Activated naive CD4-positive, alpha-beta T cell treated with anti-CD3 and anti-CD28 coated beads for 36 hours (primary cell): ENCODE results near the gene NUFIP2. TPM values are rescaled to one million over a fixed set of nuclear protein-coding genes. Genes with fewer than 3 reads are reported as not detected.
"Not testable (repeated sequence)": the region's sequence is repeated elsewhere in the genome, so short reads cannot be mapped to it uniquely, and the experiment has no call there.

Experiments used
- CTCF ChIA-PET: fragments of 350-600 bp; sonication (Branson Sonifier 250); formaldehyde crosslinking; loops from one replicate; lab custom pipeline; 2021; ENCODE audit warnings: antibody characterized with exemption; lab: Charles Lee
- DNase-seq: peaks from one replicate; pipeline ENCODE4 v3.0.0-alpha.2; 2020
- H3K27ac Mint-ChIP-seq: one replicate; pipeline ENCODE4 v1.8.0; 2021; ENCODE audit warnings: mild to moderate bottlenecking, mixed read lengths
- H3K27me3 Mint-ChIP-seq: one replicate; pipeline ENCODE4 v1.8.0; 2021; ENCODE audit warnings: low read depth, mixed read lengths
- H3K36me3 Mint-ChIP-seq: one replicate; pipeline ENCODE4 v1.8.0; 2021; ENCODE audit warnings: low read depth, mixed read lengths
- H3K4me1 Mint-ChIP-seq: one replicate; pipeline ENCODE4 v1.8.0; 2021; ENCODE audit warnings: low read depth, mixed read lengths
- H3K4me3 Mint-ChIP-seq: one replicate; pipeline ENCODE4 v1.8.0; 2021; ENCODE audit warnings: mild to moderate bottlenecking, moderate library complexity, mixed read lengths
- H3K9me3 Mint-ChIP-seq: one replicate; pipeline ENCODE4 v1.8.0; 2021; ENCODE audit warnings: mixed read lengths
- intact Hi-C: fragments of 100-400 bp; cut with micrococcal nuclease; formaldehyde crosslinking; loops from one replicate; pipeline ENCODE4 v1.15.1; 2023
- total RNA-seq, 2 experiments: library from RNA; stranded (reverse); gene quantifications; one replicate each; pipeline ENCODE4 v1.2.3, GENCODE V29; 2021

Gene NUFIP2
- total RNA-seq, 2 experiments from 2014 or later: 51.0 to 57.8 TPM

DNA sequence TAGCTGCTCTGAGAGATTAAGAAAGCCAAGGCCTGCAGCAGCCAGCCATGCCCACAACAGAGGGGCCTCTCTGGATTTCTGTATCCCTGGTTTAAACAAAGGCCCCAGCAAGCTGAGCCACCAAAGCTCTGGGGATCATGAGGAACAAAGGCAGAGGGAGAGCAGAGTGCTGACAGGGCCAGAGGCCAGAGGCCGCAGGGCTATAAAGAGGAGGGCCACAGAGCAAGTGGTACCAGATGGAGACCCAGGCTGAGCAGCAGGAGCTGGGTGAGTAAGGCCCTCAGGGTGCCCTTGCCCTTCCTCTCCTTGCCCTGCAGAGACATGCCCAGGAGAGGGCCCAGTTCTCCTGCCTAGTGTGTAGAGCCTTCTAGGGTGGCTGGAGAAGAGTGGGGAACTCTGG, 47.3 kb downstream of the NUFIP2 start, which contains the start of gene CRYBA1:
CRYBA1 (plus strand) TSS at position 232 of the 400 bp plus-strand sequence; CDS start at position 237, 5 bp downstream.
- Mint-ChIP-seq H3K4me3 (no peak within 1 kb of the TSS), H3K27ac (no peak within 1 kb of the TSS), H3K27me3 (no peaks in the 10 kb centered on the region), H3K9me3 (no peaks in the 10 kb centered on the region), H3K4me1 (peaks cover under 1% of the 10 kb centered on the region), H3K36me3 (no peaks in the 10 kb centered on the region)
- DNase-seq: no peak
- CTCF ChIA-PET: interaction anchor here (0.6 kb wide), 1 partner anchor 10 kb away, joined by 3 read pairs; no protein-coding TSS in a partner anchor
- intact Hi-C loops: no loop called here

DNA sequence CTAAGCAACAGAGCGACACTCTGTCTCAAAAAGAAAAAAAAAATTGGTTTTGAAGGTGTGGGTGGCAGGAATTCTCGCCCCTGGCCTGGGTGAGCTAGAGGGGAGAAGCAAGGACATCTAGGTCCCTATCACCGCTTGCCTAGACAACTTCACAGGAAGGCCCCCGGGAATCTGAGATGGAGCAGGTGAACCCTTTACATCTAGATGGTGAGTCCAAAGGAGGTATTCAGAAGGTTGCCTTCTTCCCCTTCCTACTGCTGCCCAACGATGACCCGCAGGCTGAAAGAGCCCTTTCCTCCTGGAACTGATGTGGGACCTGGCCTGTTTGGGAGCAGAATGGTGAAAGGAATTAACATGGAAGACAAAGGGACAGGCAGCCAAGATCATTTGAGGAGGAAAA, 48.5 kb downstream of the NUFIP2 start:
- H3K4me3 Mint-ChIP-seq: no peak overlapping the region
- CTCF ChIA-PET: no interaction called here

DNA sequence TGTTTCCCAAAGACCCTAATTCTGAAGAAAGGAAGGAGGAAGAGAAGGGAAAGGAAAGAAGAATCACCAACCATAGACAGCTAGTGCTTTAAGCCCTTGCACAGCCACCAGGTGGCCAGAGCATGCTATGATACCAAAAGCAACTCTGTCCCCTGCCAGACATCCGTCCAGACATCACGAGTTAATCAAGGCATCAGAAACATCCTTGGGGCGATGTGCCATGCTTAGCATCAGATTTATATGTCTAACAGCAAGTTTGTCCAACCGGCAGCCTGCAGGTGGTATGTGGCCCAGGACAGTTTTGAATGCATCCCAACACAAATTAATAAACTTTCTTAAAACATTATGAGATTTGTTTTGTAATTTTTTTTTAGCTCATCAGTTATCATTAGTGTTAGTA, 50.2 kb downstream of the NUFIP2 start:
- peaks cover 14% of the 10 kb centered on the region for H3K4me1 Mint-ChIP-seq
- H3K27ac Mint-ChIP-seq: no peak overlapping the region
- H3K4me3 Mint-ChIP-seq: no peak overlapping the region
- CTCF ChIA-PET: interaction anchor here (0.6 to 2.1 kb wide), 2 partner anchors 13 to 111 kb away, joined by 3 to 11 read pairs; no protein-coding TSS in a partner anchor
- DNase-seq: peak; percentile 22
- intact Hi-C loops: no loop called here
- H3K36me3 Mint-ChIP-seq: no peaks in the 10 kb centered on the region
- H3K27me3 Mint-ChIP-seq: no peaks in the 10 kb centered on the region
- H3K9me3 Mint-ChIP-seq: no peaks in the 10 kb centered on the region

More for the DNA sequence above, 48.5 kb downstream of the NUFIP2 start:
- Mint-ChIP-seq H3K27ac (no peak overlapping the region), H3K4me1 (peaks cover 12% of the 10 kb centered on the region), H3K27me3 (no peaks in the 10 kb centered on the region), H3K9me3 (no peaks in the 10 kb centered on the region), H3K36me3 (no peaks in the 10 kb centered on the region)
- no peak for DNase-seq
- intact Hi-C loops: no loop called here

DNA sequence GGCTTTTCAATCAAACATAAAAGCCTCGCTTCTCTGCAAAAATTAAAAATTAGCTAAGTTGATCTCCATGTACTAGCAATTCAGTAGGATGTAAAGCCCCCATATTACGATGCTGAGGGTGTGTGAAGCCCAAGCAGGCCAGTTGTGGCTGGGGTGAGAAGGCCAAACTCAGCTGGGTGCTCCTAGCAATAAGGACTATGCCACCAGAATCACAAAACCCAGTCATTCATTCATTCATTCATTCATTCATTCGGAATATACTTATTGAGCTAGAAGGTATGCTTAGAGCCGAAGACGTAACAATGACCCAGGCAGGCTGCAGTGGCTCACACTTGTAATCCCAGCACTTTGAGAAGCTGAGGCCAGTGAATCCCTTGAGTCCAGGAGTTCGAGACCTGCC, 51.2 kb downstream of the NUFIP2 start:
- no peak overlapping the region for H3K4me3 Mint-ChIP-seq
- no peak overlapping the region for H3K27ac Mint-ChIP-seq
- no peaks in the 10 kb centered on the region for H3K36me3 Mint-ChIP-seq
- H3K27me3 Mint-ChIP-seq: no peaks in the 10 kb centered on the region
- CTCF ChIA-PET: interaction anchor here (0.7 to 2.1 kb wide), 5 partner anchors 9 to 119 kb away, joined by 3 to 11 read pairs (median 3); no protein-coding TSS in a partner anchor
- H3K4me1 Mint-ChIP-seq: peaks cover 14% of the 10 kb centered on the region
- H3K9me3 Mint-ChIP-seq: no peaks in the 10 kb centered on the region
- intact Hi-C loops: no loop called here
- DNase-seq: no peak

DNA sequence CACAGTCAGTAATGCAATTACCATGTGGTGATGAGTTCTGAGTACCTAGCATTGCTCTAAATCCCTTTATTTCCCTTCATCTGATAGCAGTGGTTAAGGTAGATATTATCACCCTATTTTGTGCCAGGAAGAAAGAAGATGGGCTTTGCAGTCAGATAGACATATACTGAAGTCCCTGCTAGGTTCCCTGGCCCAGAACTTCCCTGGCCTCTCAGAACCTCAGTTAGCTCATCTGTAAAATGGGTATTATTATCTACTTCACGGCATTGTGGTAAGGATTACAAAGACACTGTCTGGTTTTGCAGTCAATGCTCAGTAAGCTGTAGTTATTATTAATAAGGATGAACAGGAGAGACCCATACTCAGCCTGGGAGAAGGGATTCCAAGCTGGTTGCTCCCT, 51.9 kb downstream of the NUFIP2 start:
- no peak overlapping the region for H3K27ac Mint-ChIP-seq
- no peak overlapping the region for H3K4me3 Mint-ChIP-seq
- H3K36me3 Mint-ChIP-seq: no peaks in the 10 kb centered on the region
- no peaks in the 10 kb centered on the region for H3K27me3 Mint-ChIP-seq
- intact Hi-C loops: no loop called here
- CTCF ChIA-PET: interaction anchor here (1.2 to 2.1 kb wide), 4 partner anchors 15 to 110 kb away, joined by 3 to 11 read pairs (median 6); no protein-coding TSS in a partner anchor
- H3K9me3 Mint-ChIP-seq: no peaks in the 10 kb centered on the region
- H3K4me1 Mint-ChIP-seq: peaks cover 14% of the 10 kb centered on the region
- DNase-seq: no peak

DNA sequence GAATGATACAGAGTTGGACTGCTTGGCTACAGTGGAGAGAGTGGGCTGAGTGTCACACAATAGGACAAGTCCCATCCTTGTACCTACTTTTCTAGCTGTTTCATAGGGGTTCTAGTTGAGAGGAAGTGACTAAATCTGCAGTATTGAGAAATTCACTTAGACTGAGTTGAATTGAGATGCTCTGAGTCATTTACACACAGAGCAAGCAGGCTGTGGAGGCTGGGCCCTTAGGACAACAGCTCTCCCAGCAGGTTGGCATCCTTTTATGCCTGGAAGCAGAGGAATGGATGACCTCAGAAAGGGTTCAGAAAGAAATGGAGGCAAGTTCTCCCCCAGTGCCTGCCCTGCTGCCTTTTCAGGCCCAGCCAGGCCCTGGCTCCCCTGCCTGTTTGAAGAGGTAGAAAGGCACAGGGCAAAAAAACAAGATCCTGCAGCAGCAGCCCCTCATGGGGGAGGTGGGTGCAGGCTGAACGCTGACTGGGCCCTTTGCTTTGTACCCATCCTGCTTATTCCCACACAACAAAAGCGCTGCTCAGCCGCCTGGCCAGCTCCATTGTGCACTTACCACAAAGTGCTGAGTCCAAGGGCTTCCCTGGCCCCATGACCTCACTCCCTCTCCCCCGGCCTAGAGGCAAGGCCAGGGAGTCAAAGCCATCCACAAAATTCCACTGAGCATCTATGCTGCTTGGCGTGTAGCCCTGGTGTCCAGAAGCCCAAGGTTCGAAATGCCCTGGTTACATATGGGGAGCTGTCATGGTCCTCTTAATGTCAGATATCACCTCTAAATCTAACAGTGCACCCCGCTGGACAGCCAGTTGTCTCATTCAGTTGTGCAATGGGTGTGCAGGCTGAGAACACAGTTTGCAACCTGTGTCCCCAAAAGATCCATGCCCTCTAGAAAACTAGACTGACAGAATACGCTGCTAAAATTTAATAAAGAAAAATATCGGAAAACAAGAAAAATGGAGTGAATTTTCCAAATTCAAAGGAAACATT, 52.7 kb downstream of the NUFIP2 start:
- Mint-ChIP-seq H3K4me3 (no peak overlapping the region), H3K27me3 (no peaks in the 10 kb centered on the region), H3K27ac (no peak overlapping the region), H3K4me1 (peaks cover 14% of the 10 kb centered on the region), H3K36me3 (no peaks in the 10 kb centered on the region), H3K9me3 (no peaks in the 10 kb centered on the region)
- intact Hi-C loops: loop anchor here (1.0 to 2.0 kb wide), 4 partner anchors 50 to 96 kb away; partner anchors contain the start of gene NUFIP2
- DNase-seq: peak; percentile 66
- CTCF ChIA-PET: interaction anchor here (0.6 to 1.9 kb wide), 7 partner anchors 22 to 349 kb away, joined by 3 to 7 read pairs (median 3); no protein-coding TSS in a partner anchor

DNA sequence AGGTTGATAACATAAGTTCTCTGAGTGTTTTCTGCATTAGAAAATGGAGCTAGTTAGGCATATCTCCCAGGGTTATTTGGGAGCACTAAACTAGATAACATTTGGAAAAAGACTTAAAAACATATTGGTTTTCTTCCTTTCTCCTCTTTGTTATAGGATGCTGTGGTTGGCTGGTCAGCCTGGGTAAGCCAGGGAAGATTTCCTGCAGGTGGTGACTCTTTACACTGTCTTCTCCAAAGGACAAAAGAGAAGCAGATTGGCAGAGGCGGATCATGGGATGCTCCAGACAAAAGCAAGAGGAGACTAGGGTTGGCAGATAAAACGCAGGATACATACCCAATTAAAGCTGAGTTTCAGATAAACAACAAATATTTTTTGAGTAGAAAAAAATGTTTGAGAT, 53.5 kb downstream of the NUFIP2 start:
- Mint-ChIP-seq H3K36me3 (no peaks in the 10 kb centered on the region), H3K27me3 (no peaks in the 10 kb centered on the region), H3K4me1 (peaks cover 14% of the 10 kb centered on the region), H3K9me3 (no peaks in the 10 kb centered on the region), H3K4me3 (no peak overlapping the region), H3K27ac (no peak overlapping the region)
- intact Hi-C loops: loop anchor here (2.0 kb wide), 1 partner anchor 50 kb away; no protein-coding TSS in a partner anchor
- CTCF ChIA-PET: interaction anchor here (0.6 to 1.9 kb wide), 6 partner anchors 92 to 348 kb away, joined by 3 to 7 read pairs (median 3); no protein-coding TSS in a partner anchor
- DNase-seq: no peak

DNA sequence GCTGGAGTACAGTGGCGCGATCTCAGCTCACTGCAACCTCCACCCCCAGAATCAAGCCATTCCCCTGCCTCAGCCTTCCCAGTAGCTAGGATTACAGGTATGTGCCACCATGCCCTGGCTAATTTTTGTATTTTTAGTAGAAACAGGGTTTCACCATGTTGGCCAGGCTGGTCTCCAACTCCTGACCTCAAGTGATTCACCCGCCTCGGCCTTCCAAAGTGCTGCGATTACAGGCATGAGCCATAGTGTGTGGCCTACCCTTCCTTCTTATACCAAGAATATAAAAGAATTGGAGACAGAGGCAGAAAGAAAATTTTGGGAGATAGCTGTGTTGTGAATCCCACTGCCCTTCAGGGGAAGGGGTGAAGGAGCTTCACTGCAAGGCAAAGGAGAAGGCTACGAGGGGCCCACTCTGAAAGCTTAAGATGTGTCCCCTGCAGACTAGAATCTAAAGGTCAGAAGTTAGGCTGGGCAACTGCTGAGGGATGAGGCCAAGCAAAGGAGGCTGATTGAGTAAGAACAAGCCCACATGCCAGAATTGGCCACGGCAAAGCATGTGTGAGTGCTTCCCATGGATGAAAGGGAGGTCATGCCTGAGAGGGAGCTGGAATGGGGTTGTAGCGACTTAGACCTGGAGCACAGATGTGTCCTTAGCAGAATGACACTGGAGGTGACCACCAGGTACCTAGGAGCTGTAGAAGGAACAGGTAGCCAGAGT, 55.7 kb downstream of the NUFIP2 start:
- Mint-ChIP-seq H3K4me3 (no peak overlapping the region), H3K36me3 (no peaks in the 10 kb centered on the region), H3K4me1 (peaks cover 14% of the 10 kb centered on the region), H3K9me3 (no peaks in the 10 kb centered on the region), H3K27ac (no peak overlapping the region), H3K27me3 (no peaks in the 10 kb centered on the region)
- intact Hi-C loops: no loop called here
- no peak for DNase-seq
- CTCF ChIA-PET: interaction anchor here (0.8 to 1.2 kb wide), 3 partner anchors 19 to 132 kb away, joined by 3 to 4 read pairs (median 3); no protein-coding TSS in a partner anchor

DNA sequence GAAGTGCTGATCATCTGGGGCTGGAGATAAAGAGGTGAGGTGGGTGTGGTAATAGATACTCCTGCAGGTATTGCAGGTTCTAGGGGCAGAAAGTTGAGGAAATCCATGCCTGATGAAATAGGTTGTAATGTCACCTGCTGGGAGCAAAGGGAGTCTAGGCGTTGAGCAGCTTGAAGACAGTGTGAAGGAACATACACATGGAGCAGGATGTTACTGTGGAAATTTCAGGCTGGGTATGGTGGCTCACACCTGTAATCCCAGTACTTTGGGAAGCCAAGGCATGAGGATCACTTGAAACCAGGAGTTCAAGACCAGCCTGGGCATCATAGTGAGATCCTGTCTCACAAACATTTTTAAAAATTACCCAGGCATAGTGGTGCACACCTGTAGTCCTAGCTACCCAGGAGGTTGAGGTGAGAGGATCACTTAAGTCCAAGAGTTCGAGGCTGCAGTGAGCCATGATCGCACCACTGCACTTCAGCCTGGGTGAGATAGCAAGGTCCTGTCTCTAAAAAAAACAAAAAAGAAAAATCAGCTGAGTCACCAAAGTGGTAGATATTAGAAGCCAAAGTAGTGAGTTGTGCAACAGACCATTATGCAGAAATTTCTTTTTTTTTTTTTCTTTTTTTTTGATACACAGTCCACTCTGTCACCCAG, 56.3 kb downstream of the NUFIP2 start:
- intact Hi-C loops: no loop called here
- CTCF ChIA-PET: interaction anchor here (0.9 to 1.2 kb wide), 3 partner anchors 18 to 132 kb away, joined by 3 to 4 read pairs (median 3); no protein-coding TSS in a partner anchor
- DNase-seq: no peak
- H3K27me3 Mint-ChIP-seq: no peaks in the 10 kb centered on the region
- no peaks in the 10 kb centered on the region for H3K36me3 Mint-ChIP-seq
- H3K27ac Mint-ChIP-seq: no peak overlapping the region
- peaks cover 14% of the 10 kb centered on the region for H3K4me1 Mint-ChIP-seq
- H3K9me3 Mint-ChIP-seq: no peaks in the 10 kb centered on the region
- H3K4me3 Mint-ChIP-seq: no peak overlapping the region

DNA sequence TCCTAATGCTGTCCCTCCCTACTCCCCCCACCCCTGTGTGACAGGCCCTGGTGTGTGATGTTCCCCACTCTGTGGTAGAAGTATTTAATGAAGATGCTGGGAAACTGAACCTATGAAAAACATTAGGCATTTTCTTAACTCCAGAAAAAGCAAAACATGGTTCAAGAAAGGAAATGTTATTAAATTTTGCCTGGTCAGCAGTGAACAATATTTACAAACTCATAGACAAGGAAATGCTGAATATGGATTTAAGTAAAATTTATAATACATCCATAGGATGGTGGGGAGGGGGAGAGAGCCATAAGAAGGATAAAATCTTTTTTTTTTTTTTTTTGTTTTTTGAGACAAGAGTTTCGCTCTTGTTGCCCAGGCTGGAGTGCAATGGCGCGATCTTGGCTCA, 58.0 kb downstream of the NUFIP2 start:
- intact Hi-C loops: no loop called here
- Mint-ChIP-seq H3K36me3 (no peaks in the 10 kb centered on the region), H3K4me1 (peaks cover 6% of the 10 kb centered on the region), H3K9me3 (no peaks in the 10 kb centered on the region), H3K27me3 (no peaks in the 10 kb centered on the region), H3K27ac (no peak overlapping the region), H3K4me3 (no peak overlapping the region)
- CTCF ChIA-PET: interaction anchor here (1.0 kb wide), 1 partner anchor 17 kb away, joined by 3 read pairs; no protein-coding TSS in a partner anchor
- no peak for DNase-seq

DNA sequence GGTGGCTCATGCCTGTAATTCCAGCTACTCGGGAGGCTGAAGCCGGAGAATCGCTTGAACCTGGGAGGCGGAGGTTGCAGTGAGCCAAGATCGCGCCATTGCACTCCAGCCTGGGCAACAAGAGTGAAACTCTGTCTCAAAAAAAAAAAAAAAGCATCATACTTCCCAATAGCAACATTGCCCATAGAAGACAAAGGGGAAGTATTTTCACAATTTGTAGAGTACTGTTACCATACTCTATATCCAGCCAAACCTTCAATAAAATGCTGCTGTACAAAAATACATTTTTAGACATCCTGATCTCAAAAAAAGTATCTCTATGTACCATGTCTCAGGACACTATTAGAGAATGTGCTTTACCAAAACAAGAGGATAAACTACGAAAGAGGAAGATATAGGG, 59.0 kb downstream of the NUFIP2 start:
- H3K4me3 Mint-ChIP-seq, H3K9me3 Mint-ChIP-seq, H3K27me3 Mint-ChIP-seq, intact Hi-C loops, H3K27ac Mint-ChIP-seq, DNase-seq, H3K4me1 Mint-ChIP-seq, H3K36me3 Mint-ChIP-seq: not testable (repeated sequence)
- CTCF ChIA-PET: interaction anchor here (1.0 kb wide), 1 partner anchor 16 kb away, joined by 3 read pairs; no protein-coding TSS in a partner anchor
